Tibial nerve (tissue), 4 donors: Measurements from ENCODE around the gene CYSRT1. TPM values are rescaled to one million over a fixed set of nuclear protein-coding genes. Genes with fewer than 3 reads are reported as not detected.

Source experiments
- DNase-seq, 2 donors: peaks; one replicate each; pipeline ENCODE4 v3.0.0-alpha.2; 2019; ENCODE audit warnings: low spot score in 2 of 2
- H3K27ac ChIP-seq, 4 donors: fragments of 200-600 bp; sonication (generic) in 3 of 4; one replicate each; pipeline ENCODE4 v1.5.1; 2017 to 2019; ENCODE audit warnings: mild to moderate bottlenecking in 1 of 4
- H3K27me3 ChIP-seq, 2 donors: fragments of 200-600 bp; sonication (generic) in 1 of 2; one replicate each; pipeline versions ENCODE4 v1.5.1 to v1.6.0; 2017 to 2019
- H3K36me3 ChIP-seq, 3 donors: fragments of 200-600 bp; sonication (generic); one replicate each; pipeline ENCODE4 v1.5.1; 2018 to 2019
- H3K4me1 ChIP-seq, 4 donors: fragments of 200-600 bp; sonication (generic) in 3 of 4; one replicate each; pipeline ENCODE4 v1.5.1; 2017 to 2019
- H3K4me3 ChIP-seq, 4 donors: fragments of 200-600 bp; sonication (generic) in 3 of 4; one replicate each; pipeline ENCODE4 v1.5.1; 2017 to 2019; ENCODE audit warnings: mild to moderate bottlenecking in 1 of 4, moderate library complexity in 1 of 4
- H3K9me3 ChIP-seq, 4 donors: fragments of 200-600 bp; sonication (generic) in 3 of 4; one replicate each; pipeline ENCODE4 v1.5.1; 2017 to 2019
- CTCF ChIP-seq, 5 experiments: fragments of 200-600 bp in 3 of 5; fragments of 450-650 bp in 2 of 5; sonication (generic) in 3 of 5; IDR thresholded peaks; one replicate each; pipeline ENCODE4 v1.5.1; 2016 to 2019; ENCODE audit warnings: antibody characterized with exemption in 5 of 5, mild to moderate bottlenecking in 3 of 5, moderate library complexity in 2 of 5
- EP300 ChIP-seq, 2 donors: sonication (generic); formaldehyde crosslinking; IDR thresholded peaks; one replicate each; pipeline ENCODE4 v1.6.1; 2017; ENCODE audit warnings: antibody characterized with exemption in 2 of 2, mild to moderate bottlenecking in 1 of 2
- POLR2A ChIP-seq, 2 donors: fragments of 450-650 bp; IDR thresholded peaks; one replicate each; pipeline ENCODE4 v1.6.1; 2017; ENCODE audit warnings: antibody characterized with exemption in 2 of 2, mild to moderate bottlenecking in 2 of 2, moderate library complexity in 2 of 2
- WGBS, 2 donors: methylation state at CpG; one replicate each; pipeline ENCODE4 v1.1.5; 2018; 5-methylcytosine and 5-hydroxymethylcytosine counted together
- total RNA-seq, 4 donors: library from RNA; depleted of rRNA; stranded (reverse); fragments of >200 nt; gene quantifications; one replicate each; pipeline ENCODE4 v1.1.0, GENCODE V29; 2016

CYSRT1 gene
- total RNA-seq, 4 donors from 2014 or later: not detected

GRCh38 chr9:137227853-137228505 lies 3.0 kb downstream of the CYSRT1 start:
- no peak for TF ChIP-seq POLR2A (IDR thresholded peaks at IDR 0.05)
- no peak for TF ChIP-seq EP300 (IDR thresholded peaks at IDR 0.05)
- TF ChIP-seq CTCF (IDR thresholded peaks at IDR 0.05): no peak
- WGBS, 2 donors: 34 to 41% methylated on average over 12 to 15 of the region's 18 CpGs
- H3K4me3 ChIP-seq: no peak overlapping the region
- peaks cover 0 to 66% of the 10 kb centered on the region in 2 donors for H3K27me3 ChIP-seq
- no peak for DNase-seq
- no peaks in the 10 kb centered on the region for H3K36me3 ChIP-seq
- no peaks in the 10 kb centered on the region for H3K9me3 ChIP-seq
- no peak overlapping the region for H3K27ac ChIP-seq
- peaks cover 0 to 28% (median 12%) of the 10 kb centered on the region in 4 donors for H3K4me1 ChIP-seq

GRCh38 chr9:137228506-137228967 lies 3.6 kb downstream of the CYSRT1 start:
- H3K9me3 ChIP-seq: no peaks in the 10 kb centered on the region
- H3K36me3 ChIP-seq: no peaks in the 10 kb centered on the region
- peaks cover 0 to 26% (median 11%) of the 10 kb centered on the region in 4 donors for H3K4me1 ChIP-seq
- H3K27me3 ChIP-seq: peaks cover 0 to 72% of the 10 kb centered on the region in 2 donors
- H3K27ac ChIP-seq: no peak overlapping the region
- no peak overlapping the region for H3K4me3 ChIP-seq
- 58 to 75% methylated on average over 16 to 27 of the region's 29 CpGs for WGBS, 2 donors
- DNase-seq: no peak
- TF ChIP-seq EP300 (IDR thresholded peaks at IDR 0.05) (no peak), CTCF (IDR thresholded peaks at IDR 0.05) (no peak), POLR2A (IDR thresholded peaks at IDR 0.05) (no peak)

GRCh38 chr9:137228968-137229896 lies 4.3 kb downstream of the CYSRT1 start:
- DNase-seq: no peak
- Histone ChIP-seq H3K27me3 (peaks cover 0 to 79% of the 10 kb centered on the region in 2 donors), H3K4me3 (no peak overlapping the region), H3K4me1 (peaks cover 0 to 20% (median 6%) of the 10 kb centered on the region in 4 donors), H3K27ac (no peak overlapping the region), H3K36me3 (no peaks in the 10 kb centered on the region), H3K9me3 (no peaks in the 10 kb centered on the region)
- 53 to 57% methylated on average over 16 of the region's 27 CpGs for WGBS, 2 donors
- TF ChIP-seq EP300 (IDR thresholded peaks at IDR 0.05): no peak
- no peak for TF ChIP-seq CTCF (IDR thresholded peaks at IDR 0.05)
- TF ChIP-seq POLR2A (IDR thresholded peaks at IDR 0.05): no peak

GRCh38 chr9:137229903-137230704 lies 5.1 kb downstream of the CYSRT1 start:
- Histone ChIP-seq H3K36me3 (no peaks in the 10 kb centered on the region), H3K4me3 (no peak overlapping the region), H3K9me3 (no peaks in the 10 kb centered on the region), H3K27me3 (peaks cover 0 to 81% of the 10 kb centered on the region in 2 donors), H3K27ac (no peak overlapping the region), H3K4me1 (peaks cover 0 to 14% (median 4%) of the 10 kb centered on the region in 4 donors)
- WGBS, 2 donors: 39 to 58% methylated on average over 5 to 15 of the region's 31 CpGs
- TF ChIP-seq POLR2A (IDR thresholded peaks at IDR 0.05) (no peak), EP300 (IDR thresholded peaks at IDR 0.05) (no peak), CTCF (IDR thresholded peaks at IDR 0.05) (no peak)
- no peak for DNase-seq
